K562 (cell line): ENCODE data around the gene PARD3B. TPM values are rescaled to one million over a fixed set of nuclear protein-coding genes. Genes with fewer than 3 reads are reported as not detected.

Experiments used
- ATAC-seq: fragments of 200-7000 bp; cut with Tn5 transposase; 3 replicates; pipeline ENCODE4 v1.9.1; 2020; ENCODE audit warnings: moderate library complexity
- BruUV-seq: library from RNA; stranded (reverse); fragments of 400-500 nt; replicated peaks from 2 replicates; lab custom pipeline; 2021; lab: Mats Ljungman, UMichigan
- CTCF ChIA-PET: fragments of 300-600 bp; formaldehyde crosslinking; extraction: SDS; loops from one replicate; lab custom pipeline; 2021; ENCODE audit warnings: low intra/inter-chr PET ratio; lab: Yijun Ruan, JAX
- POLR2A ChIA-PET: fragments of 300-600, 350-650 bp; sonication (Branson Sonifier 250); formaldehyde crosslinking; extraction: SDS; loops from one replicate; lab custom pipeline; 2021; ENCODE audit warnings: antibody characterized with exemption, inconsistent platforms; lab: Yijun Ruan, JAX
- DNase-seq, 4 experiments: peaks; one replicate each; pipeline versions ENCODE4 v3.0.0 to v3.0.0-alpha.2; 2011 to 2018; ENCODE audit warnings: low spot score in 3 of 4, mixed read lengths in 3 of 4; ENCODE audit errors: extremely low read depth in 1 of 4
- FAIRE-seq: peaks from 2 replicates; lab custom pipeline; 2011; peaks lifted over from hg19 to GRCh38; lab: Jason Lieb, UNC
- H2AFZ ChIP-seq: 2 replicates; pipeline ENCODE4 v1.6.0; 2011; ENCODE audit warnings: low read depth, low read length, control low read depth, inconsistent platforms
- H3K27ac ChIP-seq: fragments of 200-600 bp; 3 replicates; pipeline ENCODE4 v1.8.0; 2011; ENCODE audit warnings: low read depth, mild to moderate bottlenecking, control low read depth, inconsistent platforms, low read length, moderate library complexity, mixed read lengths; ENCODE audit errors: extremely low read depth
- H3K27me3 ChIP-seq, 2 experiments: fragments of 300-600 bp in 1 of 2; 2 replicates in 1 of 2; 3 replicates in 1 of 2; pipeline versions ENCODE4 v1.6.0 to v1.8.0; 2011; ENCODE audit warnings: inconsistent platforms in 2 of 2, low read length in 2 of 2, mild to moderate bottlenecking in 1 of 2, mixed read lengths in 1 of 2, moderate library complexity in 1 of 2; ENCODE audit not compliant: control insufficient read depth in 2 of 2, insufficient read depth in 2 of 2
- H3K36me3 ChIP-seq: fragments of 300-600 bp; 3 replicates; pipeline ENCODE4 v1.8.0; 2011; ENCODE audit warnings: mild to moderate bottlenecking, low read length, inconsistent platforms; ENCODE audit not compliant: control insufficient read depth, insufficient read depth
- H3K4me1 ChIP-seq, 2 experiments: fragments of 200-600 bp in 1 of 2; replicated peaks in 1 of 2; 2 replicates in 1 of 2; 3 replicates in 1 of 2; pipeline versions ENCODE4 v1.5.1 to v1.8.0; 2011; ENCODE audit warnings: inconsistent platforms in 2 of 2, low read length in 2 of 2, mild to moderate bottlenecking in 1 of 2, mixed read lengths in 1 of 2, moderate library complexity in 1 of 2; ENCODE audit not compliant: control insufficient read depth in 2 of 2, insufficient read depth in 2 of 2
- H3K4me2 ChIP-seq: 2 replicates; pipeline ENCODE4 v1.6.1; 2011; ENCODE audit warnings: low read length, control low read depth, inconsistent platforms, mixed read lengths; ENCODE audit not compliant: insufficient read depth
- H3K4me3 ChIP-seq: fragments of 200-600 bp; sonication (generic), shearing (Covaris generic); 2 replicates; pipeline ENCODE4 v1.5.1; 2016; ENCODE audit warnings: control low read depth, inconsistent platforms
- H3K79me2 ChIP-seq: fragments of 200-600 bp; 3 replicates; pipeline ENCODE4 v1.8.0; 2011; ENCODE audit warnings: low read length, inconsistent platforms; ENCODE audit not compliant: control insufficient read depth, insufficient read depth
- H3K9ac ChIP-seq, 2 experiments: 2 replicates each; pipeline versions ENCODE4 v1.6.0 to v1.6.1; 2011; ENCODE audit warnings: low read depth in 2 of 2, low read length in 2 of 2, control low read depth in 1 of 2, inconsistent platforms in 1 of 2, mild to moderate bottlenecking in 1 of 2, mixed read lengths in 1 of 2; ENCODE audit not compliant: insufficient read depth in 1 of 2
- H3K9me1 ChIP-seq: one replicate; pipeline ENCODE4 v1.6.0; 2011; ENCODE audit warnings: inconsistent platforms, mild to moderate bottlenecking, low read length, moderate library complexity; ENCODE audit not compliant: control insufficient read depth, insufficient read depth
- H3K9me3 ChIP-seq: replicated peaks from 2 replicates; pipeline ENCODE4 v1.5.1; 2011; ENCODE audit warnings: low read depth, low read length, inconsistent platforms; ENCODE audit not compliant: control insufficient read depth, insufficient read depth
- H4K20me1 ChIP-seq: replicated peaks from 2 replicates; pipeline ENCODE4 v1.6.1; 2011; ENCODE audit warnings: low read length, inconsistent platforms, mixed read lengths; ENCODE audit not compliant: control insufficient read depth, insufficient read depth
- CTCF ChIP-seq, 3 experiments: IDR thresholded peaks in 2 of 3; conservative IDR thresholded peaks in 1 of 3; 2 replicates each; pipeline ENCODE4 v1.5.1; 2011 to 2012; ENCODE audit warnings: low read length in 3 of 3, mild to moderate bottlenecking in 3 of 3, control low read depth in 2 of 3, improper control_type of control experiment in 1 of 3, inconsistent platforms in 1 of 3, low read depth in 1 of 3, mixed read lengths in 1 of 3, moderate library complexity in 1 of 3; ENCODE audit not compliant: insufficient read depth in 2 of 3
- PREB ChIP-seq: sonication (generic); formaldehyde crosslinking; IDR thresholded peaks from 2 replicates; pipeline ENCODE4 v1.8.1; 2023; ENCODE audit warnings: mild to moderate bottlenecking, missing genetic modification reagents
- RAD21 ChIP-seq, 2 experiments: fragments of 250-450 bp in 1 of 2; fragments of 450-650 bp in 1 of 2; sonication (Bioruptor Pico) in 1 of 2; formaldehyde crosslinking in 1 of 2; IDR thresholded peaks in 1 of 2; conservative IDR thresholded peaks in 1 of 2; 2 replicates each; pipeline versions ENCODE4 v1.4.0 to v1.8.0; 2020 to 2022; ENCODE audit warnings: mild to moderate bottlenecking in 2 of 2, moderate library complexity in 1 of 2
- REST ChIP-seq, 2 experiments: fragments of 450-650 bp; formaldehyde crosslinking in 1 of 2; IDR thresholded peaks; 2 replicates each; pipeline versions ENCODE4 v1.4.0 to v1.6.1; 2014 to 2020; ENCODE audit warnings: mild to moderate bottlenecking in 2 of 2, borderline replicate concordance in 1 of 2, low read depth in 1 of 2
- STAG1 ChIP-seq: sonication (generic); formaldehyde crosslinking; IDR thresholded peaks from 2 replicates; pipeline ENCODE4 v1.5.0; 2020; ENCODE audit warnings: missing genetic modification reagents, borderline replicate concordance
- WGBS: fragments of 100-300 bp; shearing (Covaris generic); methylation state at CpG from one replicate; pipeline ENCODE4 v1.1.6; 2016; ENCODE audit warnings: low coverage, mixed read lengths; ENCODE audit not compliant: insufficient coverage; ENCODE audit errors: missing lambda C conversion rate; 5-methylcytosine and 5-hydroxymethylcytosine counted together
- in situ Hi-C: fragments of 300-500 bp; cut with MboI; formaldehyde crosslinking; loops from 4 replicates; pipeline ENCODE4 v1.15.0; 2018; ENCODE audit warnings: inconsistent platforms, mixed read lengths
- intact Hi-C: fragments of 100-400 bp; cut with micrococcal nuclease; formaldehyde crosslinking; loops from 2 replicates; pipeline ENCODE4 v1.14.2; 2022
- polyA plus RNA-seq, 8 experiments: library from polyadenylated mRNA; depleted of rRNA in 4 of 8; stranded (reverse) in 5 of 8; unstranded in 3 of 8; fragments of >200 nt; fragmentation: Nextera tagmentation in 2 of 8; fragmentation: Illumina TruSeq in 1 of 8; extraction: Ambion mirVana in 2 of 8; extraction: Trizol in 1 of 8; gene quantifications; 2 replicates each; pipeline versions ENCODE4 v1.2.1 to v1.2.3, GENCODE V29; 2011 to 2014; ENCODE audit warnings: inconsistent platforms in 1 of 8, missing spikeins in 1 of 8
- total RNA-seq, 7 experiments: library from RNA; depleted of rRNA in 6 of 7; stranded (reverse); fragments of >200 nt in 6 of 7; fragmentation: Illumina TruSeq in 2 of 7; extraction: Trizol in 2 of 7; gene quantifications; 2 replicates each; pipeline versions ENCODE4 v1.2.1 to v1.2.3, GENCODE V29; 2011 to 2021; ENCODE audit warnings: low replicate concordance in 1 of 7

PARD3B gene
- total and polyA plus RNA-seq, 9 of the 15 experiments (the other 6 are each of a cell fraction or from before 2014, with no cell fraction given), result 0.15 to 3.0 (median 1.1) TPM

GRCh38 chr2:204871231-204871953 lies 326.1 kb downstream of the PARD3B start:
- intact Hi-C loops (loop anchor here (5.0 to 10.0 kb wide), 2 partner anchors 321 to 547 kb away; no protein-coding TSS in a partner anchor), in situ Hi-C loops (no loop called here)
- Histone ChIP-seq H3K27me3 (no peaks in the 10 kb centered on the region), H3K9me3 (no peaks in the 10 kb centered on the region), H3K4me1 (no peaks in the 10 kb centered on the region), H3K9ac (no peak overlapping the region), H2AFZ (no peak overlapping the region), H4K20me1 (no peaks in the 10 kb centered on the region), H3K4me2 (no peak overlapping the region), H3K9me1 (no peaks in the 10 kb centered on the region), H3K36me3 (no peaks in the 10 kb centered on the region), H3K4me3 (no peak overlapping the region), H3K79me2 (no peaks in the 10 kb centered on the region), H3K27ac (no peak overlapping the region)
- no TSS peak for BruUV-seq
- ATAC-seq, result no peak
- no peak for FAIRE-seq
- peak in 1 of 4 experiments; percentile 16 for DNase-seq
- WGBS, result 0% methylated on average over 1 of the region's 1 CpG
- ChIA-PET POLR2A (no interaction called here), CTCF (no interaction called here)
- peak; percentile 28; the same call in 1 of the 2 replicates for TF ChIP-seq REST (IDR thresholded peaks at IDR 0.05; ENCODE audit: borderline replicate concordance)
- no peak for TF ChIP-seq REST (CRISPR knock-in tag; IDR thresholded peaks at IDR 0.05; ENCODE audit: low read depth)
- TF ChIP-seq CTCF (IDR thresholded peaks at IDR 0.05 in 2 of 3, conservative IDR thresholded peaks at IDR 0.05 in 1 of 3; ENCODE audit: insufficient read depth in 2 of 3, low read depth in 1 of 3, low read length in 3 of 3), result peak in 1 of 3 experiments; percentile 42; a peak in 2 of 6 replicates
- TF ChIP-seq RAD21 (CRISPR knock-in tag; conservative IDR thresholded peaks at IDR 0.05 in 1 of 2, IDR thresholded peaks at IDR 0.05 in 1 of 2), result peak; percentile 40 to 62; a peak in 3 of 4 replicates
- TF ChIP-seq STAG1 (CRISPR knock-in tag), result no peak
- no peak for TF ChIP-seq PREB (CRISPR knock-in tag)
